Fibroblast of villous mesenchyme (primary cell): ENCODE results near the gene TOR1B. TPM values are rescaled to one million over a fixed set of nuclear protein-coding genes. Genes with fewer than 3 reads are reported as not detected.
A peak's percentile ranks its signal among the peaks of the same experiment; 100 is the strongest.

Experiments
- DNase-seq: peaks from one replicate; pipeline ENCODE4 v3.0.0-alpha.2; 2010; ENCODE audit warnings: low read depth
- H3K4me3 ChIP-seq: 2 replicates; pipeline ENCODE4 v1.5.1; 2011; ENCODE audit warnings: low read depth, mild to moderate bottlenecking, low read length
- CTCF ChIP-seq: IDR thresholded peaks from 2 replicates; pipeline ENCODE4 v1.5.1; 2012; ENCODE audit warnings: low read depth, mild to moderate bottlenecking, low read length; ENCODE audit not compliant: insufficient read depth
- total RNA-seq: library from RNA; depleted of rRNA; stranded (reverse); fragments of >200 nt; gene quantifications from 2 replicates; pipeline ENCODE4 v1.2.3, GENCODE V29; 2012

TOR1B gene
- total RNA-seq, 1 donor = 33.2 TPM

- no peak overlapping the region for H3K4me3 ChIP-seq
- TF ChIP-seq CTCF = no peak
- DNase-seq = no peak
Observed at GRCh38 chr9:129813661-129814060, 10.7 kb downstream of the TOR1B start.

- no peak overlapping the region for H3K4me3 ChIP-seq
- DNase-seq = no peak
- no peak for TF ChIP-seq CTCF
Observed at GRCh38 chr9:129814432-129815223, 11.6 kb downstream of the TOR1B start.

GRCh38 chr9:129815278-129815677, 12.3 kb downstream of the TOR1B start:
- H3K4me3 ChIP-seq = no peak overlapping the region
- no peak for DNase-seq
- no peak for TF ChIP-seq CTCF

GRCh38 chr9:129816501-129817435, 13.8 kb downstream of the TOR1B start:
- no peak for DNase-seq
- no peak for TF ChIP-seq CTCF

DNA sequence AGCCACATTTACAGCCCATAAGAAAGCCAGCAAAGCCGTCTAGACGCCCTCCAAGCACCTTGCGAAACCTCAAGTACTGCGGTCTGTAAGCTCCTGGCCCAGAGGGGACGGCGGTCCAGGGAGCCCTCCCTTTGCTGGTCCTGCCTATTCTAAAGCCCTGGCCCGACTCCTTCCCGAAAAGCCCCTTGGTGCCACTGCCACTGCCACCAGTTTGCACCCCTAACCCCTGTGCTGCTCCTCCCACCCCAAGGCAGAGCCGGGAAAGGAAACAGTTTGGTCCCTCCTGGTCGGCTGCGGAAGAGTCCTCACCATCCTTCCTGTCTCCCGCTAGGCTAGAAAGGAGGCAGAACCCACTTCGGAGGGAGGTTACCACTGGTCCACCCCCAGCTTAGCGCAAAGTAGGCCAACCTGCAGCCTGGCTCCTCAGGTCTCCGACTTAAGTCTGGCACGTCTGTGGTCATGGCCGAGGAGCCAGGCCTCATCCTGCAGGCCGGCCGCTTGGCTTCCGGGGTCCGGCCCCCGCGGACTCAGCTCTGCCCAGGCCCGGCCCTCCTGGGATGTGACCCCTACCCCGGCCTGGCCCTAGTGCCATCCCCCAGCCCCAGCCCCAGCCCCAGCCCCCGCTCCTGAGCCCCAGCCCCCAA, 20.0 kb downstream of the TOR1B start:
- DNase-seq = peak; percentile 48
- H3K4me3 ChIP-seq = peak overlapping the region; percentile 81
- TF ChIP-seq CTCF = no peak

More at GRCh38 chr9:129816501-129817435, 13.8 kb downstream of the TOR1B start:
- no peak overlapping the region for H3K4me3 ChIP-seq

DNA sequence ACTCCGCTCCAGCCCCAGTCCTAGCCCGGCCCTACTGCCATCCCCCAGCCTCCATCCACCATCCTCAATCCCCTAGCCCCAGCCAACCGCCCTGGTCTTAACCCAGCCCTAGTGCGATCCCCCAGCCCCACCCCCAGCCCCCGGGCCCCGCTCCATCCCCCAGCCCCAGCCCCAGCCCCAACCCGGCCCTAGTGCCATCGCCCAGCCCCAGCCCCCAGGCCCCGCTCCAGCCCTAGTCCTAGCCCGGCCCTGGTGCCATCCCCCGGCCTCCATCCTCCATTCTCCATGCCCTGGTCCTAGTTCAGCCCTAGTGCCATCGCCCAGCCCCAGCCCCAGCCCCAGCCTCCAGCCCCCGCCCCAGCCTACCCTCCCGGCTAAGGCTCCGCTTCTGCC, 20.6 kb downstream of the TOR1B start:
- peak overlapping the region; percentile 81 for H3K4me3 ChIP-seq
- no peak for DNase-seq

More for the DNA sequence above, 20.6 kb downstream of the TOR1B start:
- no peak for TF ChIP-seq CTCF
